ES-I3 (cell line): ENCODE results near the gene PJVK.
"Not testable (repeated sequence)": the region's sequence is repeated elsewhere in the genome, so short reads cannot be mapped to it uniquely, and the experiment has no call there.

Experiments
- H3K36me3 ChIP-seq: 2 replicates; pipeline ENCODE4 v1.6.1; 2013; ENCODE audit warnings: mild to moderate bottlenecking, low read length, control low read depth, moderate library complexity; ENCODE audit not compliant: insufficient read depth
- H3K4me1 ChIP-seq: 2 replicates; pipeline ENCODE4 v1.6.1; 2013; ENCODE audit warnings: mild to moderate bottlenecking, control low read depth, low read length; ENCODE audit not compliant: insufficient read depth
- H3K9ac ChIP-seq: 2 replicates; pipeline ENCODE4 v1.6.1; 2013; ENCODE audit warnings: low read depth, mild to moderate bottlenecking, low read length, moderate library complexity
- H3K9me3 ChIP-seq: 2 replicates; pipeline ENCODE4 v1.6.1; 2013; ENCODE audit warnings: mild to moderate bottlenecking, low read length, moderate library complexity; ENCODE audit not compliant: control insufficient read depth, insufficient read depth

Gene PJVK

DNA sequence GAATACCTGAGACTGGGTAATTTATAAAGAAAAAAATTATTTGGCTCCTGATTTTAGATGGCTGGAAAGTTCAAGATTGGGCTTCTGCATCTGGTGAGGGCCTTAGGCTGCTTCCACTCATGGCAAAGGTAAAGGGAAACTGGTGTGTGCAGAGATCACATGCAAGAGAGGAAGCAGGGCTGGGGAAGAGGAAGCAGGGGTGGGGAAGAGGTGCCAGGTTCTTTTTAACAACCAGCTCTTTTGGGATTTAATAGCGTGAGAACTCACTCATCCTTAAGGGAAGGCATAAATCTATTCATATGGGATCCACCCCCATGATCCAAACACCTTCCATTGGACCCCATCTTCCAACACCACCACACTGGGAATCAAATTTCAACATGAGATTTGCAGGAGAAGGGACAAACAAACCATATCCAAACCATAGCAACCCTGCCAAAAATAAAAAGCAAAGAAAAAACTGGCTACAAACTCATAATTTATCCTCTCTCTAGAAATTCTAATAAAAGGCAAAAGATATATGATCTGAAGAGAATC lies 30.6 kb upstream of the PJVK start:
- Histone ChIP-seq H3K9ac (no peak overlapping the region), H3K4me1 (no peaks in the 10 kb centered on the region), H3K36me3 (no peaks in the 10 kb centered on the region)

DNA sequence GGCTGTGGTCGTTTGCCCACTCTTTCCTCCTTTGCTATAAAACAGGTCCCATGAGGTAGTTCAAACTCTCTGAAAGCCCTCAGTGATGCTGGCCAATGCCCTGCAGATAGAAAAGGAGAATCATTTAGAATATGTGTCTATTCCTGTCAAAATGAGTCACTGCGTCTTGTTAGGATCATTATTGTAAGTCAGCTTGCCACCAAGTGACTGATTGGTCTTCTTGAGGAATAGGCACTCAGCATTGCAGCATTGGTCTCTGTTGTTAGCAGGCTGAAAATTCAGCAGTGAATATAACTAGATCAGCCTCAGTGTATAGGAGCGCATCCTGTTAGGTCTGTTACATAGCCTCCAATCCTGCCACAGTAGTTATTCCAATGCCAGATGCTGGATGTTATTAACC lies 29.1 kb upstream of the PJVK start:
- H3K9me3 ChIP-seq, result no peaks in the 10 kb centered on the region; the same call in 1 of the 2 replicates
- no peaks in the 10 kb centered on the region for H3K36me3 ChIP-seq
- H3K4me1 ChIP-seq, result no peaks in the 10 kb centered on the region
- no peak overlapping the region for H3K9ac ChIP-seq

More for the DNA sequence above, 30.6 kb upstream of the PJVK start:
- no peaks in the 10 kb centered on the region; the same call in 1 of the 2 replicates for H3K9me3 ChIP-seq

DNA sequence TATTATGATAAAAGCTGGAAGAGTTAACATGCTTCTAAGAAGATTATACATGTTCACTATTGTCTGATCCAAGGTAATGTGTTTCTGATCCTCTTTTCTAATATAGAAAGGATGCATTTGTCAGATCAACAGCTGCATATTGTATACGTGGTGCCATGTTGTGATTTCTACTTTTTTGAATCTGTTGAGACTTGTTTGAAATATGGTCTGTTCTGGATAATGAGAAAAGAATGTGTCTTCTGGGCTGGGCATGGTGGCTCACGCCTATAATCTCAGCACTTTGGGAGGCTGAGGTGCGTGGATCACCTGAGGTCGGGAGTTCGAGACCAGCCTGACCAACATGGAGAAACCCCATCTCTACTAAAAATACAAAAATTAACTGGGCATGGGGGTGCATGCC lies 27.4 kb upstream of the PJVK start:
- not testable (repeated sequence) for H3K9me3 ChIP-seq, H3K9ac ChIP-seq, H3K4me1 ChIP-seq, H3K36me3 ChIP-seq

DNA sequence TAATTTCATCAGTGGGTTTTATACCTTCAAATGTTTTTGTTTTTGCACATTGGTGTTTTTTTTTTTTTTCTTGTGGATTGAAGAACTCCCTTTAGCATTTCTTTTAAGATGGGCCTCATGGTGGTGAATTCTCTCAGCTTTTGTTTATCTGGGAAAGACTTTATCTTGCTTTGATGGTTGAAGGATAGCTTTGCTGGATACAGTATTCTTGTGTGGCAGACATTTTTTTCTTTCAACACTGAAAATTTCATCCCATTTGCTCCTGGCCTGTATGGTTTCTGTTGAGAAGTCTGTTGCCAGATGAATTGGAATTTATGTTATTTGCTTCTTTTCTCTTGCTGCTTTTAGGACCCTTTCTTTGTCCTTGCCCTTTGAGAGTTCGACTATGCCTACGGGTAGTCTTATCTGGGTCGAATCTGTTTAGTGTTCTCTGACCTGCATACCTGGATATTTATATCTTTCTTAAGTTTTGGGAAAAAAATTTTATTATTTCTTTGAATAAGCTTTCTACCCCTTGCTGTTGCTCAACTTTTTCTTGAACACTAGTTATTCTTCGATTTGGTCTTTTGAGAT lies 25.8 kb upstream of the PJVK start:
- no peaks in the 10 kb centered on the region for H3K4me1 ChIP-seq

DNA sequence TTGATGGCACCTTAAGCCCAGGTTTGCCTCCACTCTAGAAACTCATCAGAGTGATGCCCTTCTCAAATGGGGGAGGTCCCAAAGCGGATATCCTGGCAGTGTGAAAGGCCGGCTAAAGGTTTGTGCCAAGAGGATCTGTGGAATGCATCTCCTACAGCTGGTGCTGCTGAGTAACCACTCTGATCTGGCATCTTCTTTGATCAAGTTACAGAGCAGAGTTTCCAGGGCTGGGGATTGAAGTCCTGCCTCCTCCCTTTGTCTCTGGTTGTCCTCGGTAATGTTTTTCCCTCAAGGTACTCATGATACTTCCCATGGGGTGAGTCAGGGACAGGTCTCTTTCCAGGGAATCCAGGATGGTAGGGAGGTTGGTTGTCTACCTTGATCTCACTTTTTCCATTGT lies 24.8 kb upstream of the PJVK start:
- 0 out of 2 replicates have a peak, but pooled peaks cover 4% of the 10 kb centered on the region for H3K36me3 ChIP-seq
- H3K4me1 ChIP-seq, result no peaks in the 10 kb centered on the region
- no peaks in the 10 kb centered on the region; the same call in 1 of the 2 replicates for H3K9me3 ChIP-seq
- H3K9ac ChIP-seq, result no peak overlapping the region

More for the DNA sequence above, 25.8 kb upstream of the PJVK start:
- Histone ChIP-seq H3K36me3 (0 out of 2 replicates have a peak, but pooled peaks cover 4% of the 10 kb centered on the region), H3K9ac (no peak overlapping the region), H3K9me3 (no peaks in the 10 kb centered on the region; the same call in 1 of the 2 replicates)

DNA sequence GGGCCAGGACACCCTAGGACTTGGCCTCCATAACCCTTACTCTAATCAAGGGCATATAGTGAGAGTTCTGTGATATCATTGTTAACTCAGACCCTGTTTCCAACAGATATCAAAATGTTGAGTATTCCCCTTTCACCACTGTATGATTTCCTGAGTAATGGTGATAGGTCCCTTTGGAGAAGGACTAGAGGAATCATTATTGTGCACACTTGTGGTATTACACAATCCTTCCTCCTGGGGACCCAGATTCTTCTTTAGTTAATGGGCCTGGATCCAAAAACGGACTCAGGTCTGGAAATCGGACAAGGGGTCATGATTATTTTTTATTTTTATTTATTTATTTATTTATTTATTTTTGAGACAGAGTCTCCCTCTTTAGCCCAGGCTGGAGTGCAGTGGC lies 23.7 kb upstream of the PJVK start:
- Histone ChIP-seq H3K9ac (no peak overlapping the region), H3K4me1 (no peaks in the 10 kb centered on the region), H3K36me3 (0 out of 2 replicates have a peak, but pooled peaks cover 4% of the 10 kb centered on the region), H3K9me3 (no peaks in the 10 kb centered on the region; the same call in 1 of the 2 replicates)

DNA sequence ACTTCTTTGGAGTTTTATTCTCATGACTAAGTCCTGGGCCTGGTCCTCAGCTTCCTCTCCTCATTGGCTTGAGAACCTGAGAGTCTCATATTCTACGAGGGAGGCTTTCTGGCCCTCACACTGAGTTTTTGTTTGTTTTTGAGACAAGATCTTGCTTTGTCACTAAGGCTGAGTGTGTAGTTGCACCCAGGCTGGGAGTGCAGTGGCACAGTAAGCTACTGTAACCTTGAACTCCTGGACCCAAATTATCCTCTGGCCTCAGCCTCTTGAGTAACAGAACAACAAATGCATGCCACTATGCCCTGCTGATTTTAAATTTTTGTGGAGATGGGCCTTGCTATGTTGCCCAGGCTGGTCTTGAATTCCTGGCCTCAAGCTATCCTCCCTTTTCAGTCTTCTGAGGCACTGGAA lies 22.8 kb upstream of the PJVK start:
- Histone ChIP-seq H3K9ac (no peak overlapping the region), H3K36me3 (0 out of 2 replicates have a peak, but pooled peaks cover 4% of the 10 kb centered on the region), H3K4me1 (no peaks in the 10 kb centered on the region)

DNA sequence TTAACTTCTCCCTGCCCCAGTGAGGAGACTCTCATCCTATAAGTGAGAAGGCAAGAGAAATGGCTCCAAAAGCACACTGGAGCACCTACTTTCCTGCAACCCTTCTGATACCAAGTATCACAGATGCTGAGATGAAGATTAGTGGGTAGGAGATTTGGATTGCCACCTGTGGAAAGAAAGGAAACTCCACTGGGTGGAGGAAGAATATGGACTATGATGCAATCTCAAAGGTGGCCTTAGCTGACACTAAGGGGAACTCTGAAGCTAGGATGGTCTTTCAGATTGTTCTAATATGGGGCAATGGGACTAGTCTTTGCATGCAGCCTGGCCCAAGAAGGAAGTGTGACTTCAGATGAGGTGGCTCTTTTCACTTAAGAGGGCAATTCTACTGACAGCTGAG lies 21.8 kb upstream of the PJVK start:
- Histone ChIP-seq H3K9me3 (no peaks in the 10 kb centered on the region), H3K4me1 (no peaks in the 10 kb centered on the region), H3K9ac (no peak overlapping the region), H3K36me3 (peaks cover 5% of the 10 kb centered on the region; the same call in 1 of the 2 replicates)

More for the DNA sequence above, 22.8 kb upstream of the PJVK start:
- H3K9me3 ChIP-seq, result no peaks in the 10 kb centered on the region

DNA sequence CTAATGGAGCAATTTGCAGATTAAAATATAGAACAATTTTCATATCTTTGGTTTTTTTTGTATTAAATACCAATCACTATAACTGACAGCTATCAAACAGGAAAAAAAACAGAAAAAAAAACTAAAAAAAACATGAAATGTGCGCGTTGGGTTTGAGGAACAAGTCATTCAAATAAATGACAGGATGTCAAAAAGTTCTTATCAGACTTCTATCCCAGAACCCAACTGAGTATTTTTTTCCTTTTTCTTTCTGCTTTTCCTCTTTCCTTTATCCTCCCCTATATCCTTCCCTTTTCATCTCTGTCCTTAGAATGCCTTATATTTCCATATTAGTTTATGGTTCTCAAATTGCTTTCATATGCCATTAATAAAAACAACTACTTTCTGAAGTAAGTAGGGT lies 14.5 kb upstream of the PJVK start:
- Histone ChIP-seq H3K9me3 (no peaks in the 10 kb centered on the region), H3K9ac (no peak overlapping the region), H3K4me1 (peaks cover 5% of the 10 kb centered on the region), H3K36me3 (peaks cover 8% of the 10 kb centered on the region; the same call in 1 of the 2 replicates)

DNA sequence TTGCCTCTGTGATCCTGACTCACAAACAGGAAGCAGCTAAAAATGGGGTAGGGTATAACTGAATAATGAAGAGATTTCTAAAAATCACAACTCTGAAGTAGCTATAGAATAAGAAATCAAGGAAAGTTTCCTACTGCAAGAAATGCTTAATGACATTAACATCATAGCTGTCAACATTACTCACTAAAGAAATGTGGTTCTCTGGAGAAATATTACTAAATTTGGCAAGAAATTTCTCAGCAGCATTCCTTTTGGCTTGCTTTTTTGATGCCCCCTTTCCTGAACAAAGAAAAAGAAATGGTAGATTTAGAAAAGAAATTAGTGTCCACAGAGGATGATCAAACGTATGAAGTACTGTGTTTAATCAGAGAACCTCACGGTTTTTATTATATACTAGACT lies 9.8 kb upstream of the PJVK start:
- Histone ChIP-seq H3K9ac (no peak overlapping the region), H3K36me3 (peaks cover 13% of the 10 kb centered on the region; the same call in 1 of the 2 replicates), H3K4me1 (peaks cover 5% of the 10 kb centered on the region), H3K9me3 (no peaks in the 10 kb centered on the region)

DNA sequence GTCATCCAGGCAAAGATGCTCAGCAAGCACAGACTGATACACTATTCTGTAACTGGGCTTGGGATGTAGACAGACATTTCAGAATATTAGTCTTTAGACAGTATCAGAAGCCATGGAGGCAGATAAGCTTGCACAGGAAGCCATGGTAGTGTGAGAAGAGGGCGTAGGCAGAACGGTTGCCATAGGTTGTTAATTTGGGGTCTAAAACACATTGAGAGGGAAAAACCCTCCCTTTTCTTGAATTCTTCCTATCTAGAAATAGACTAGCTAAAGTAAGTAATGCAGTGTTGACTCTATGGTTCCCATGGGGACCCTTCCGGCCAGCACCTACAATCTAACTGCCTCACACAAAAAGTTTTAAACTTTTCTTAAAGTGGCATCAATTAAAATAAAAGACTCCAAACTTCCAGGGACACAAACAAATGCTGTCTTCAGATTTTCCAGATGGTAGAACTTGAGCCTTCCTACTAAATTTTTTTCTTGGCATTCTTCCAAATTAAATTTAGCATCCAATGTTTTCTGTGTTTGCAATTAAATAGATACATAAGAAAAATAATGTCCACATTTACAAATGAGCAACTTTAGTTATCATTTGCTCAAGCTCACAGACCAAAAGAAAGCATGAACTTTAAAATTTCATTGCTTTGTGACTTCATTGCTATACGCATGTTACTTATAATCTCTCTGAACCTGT lies 2.1 kb upstream of the PJVK start:
- Histone ChIP-seq H3K36me3 (peaks cover 16% of the 10 kb centered on the region; the same call in 1 of the 2 replicates), H3K9me3 (no peaks in the 10 kb centered on the region), H3K9ac (peak overlapping the region; percentile 95; the same call in 1 of the 2 replicates), H3K4me1 (peaks cover 3% of the 10 kb centered on the region; the same call in 1 of the 2 replicates)

DNA sequence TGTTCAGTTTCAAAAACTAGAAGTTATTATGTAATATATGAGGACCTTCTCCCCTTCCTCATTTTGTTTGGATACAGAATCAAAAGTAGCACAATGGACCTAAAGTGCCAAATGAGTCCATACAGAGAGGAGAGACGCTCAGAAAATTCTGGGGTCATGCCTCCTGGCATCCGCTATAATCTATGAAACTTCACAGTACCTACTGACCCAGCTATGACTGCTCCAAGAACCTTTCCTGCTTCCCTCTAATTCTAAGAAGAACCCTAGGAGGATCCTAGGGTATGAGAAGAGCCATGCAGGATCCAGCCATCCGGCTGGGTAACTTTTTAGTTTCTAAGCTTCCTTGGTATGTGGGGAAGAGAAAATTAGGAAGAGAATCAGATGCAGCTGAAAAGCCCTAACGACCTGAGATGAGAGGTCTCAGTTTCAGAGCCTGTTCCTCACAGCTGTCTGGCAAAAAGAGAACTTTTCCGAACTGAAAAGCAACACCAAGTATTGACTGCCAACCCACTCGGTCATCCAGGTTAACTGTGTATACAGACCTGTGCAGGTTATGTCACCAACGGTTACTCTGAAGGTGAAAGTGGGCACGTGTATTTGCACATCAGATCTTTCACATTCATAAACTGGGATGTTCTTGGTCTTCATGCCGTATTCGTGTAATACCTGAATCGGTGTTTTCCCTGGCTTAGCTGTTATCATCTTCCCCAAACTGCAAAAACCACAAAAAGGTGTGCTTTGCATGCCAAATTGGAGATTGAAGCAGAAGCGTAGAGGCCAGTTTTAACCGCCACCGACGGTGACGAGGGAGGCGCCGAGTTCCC lies 1.3 kb upstream of the PJVK start:
- H3K9ac ChIP-seq, result peak overlapping the region; percentile 95
- peaks cover 14% of the 10 kb centered on the region; the same call in 1 of the 2 replicates for H3K36me3 ChIP-seq
- peaks cover 3% of the 10 kb centered on the region; the same call in 1 of the 2 replicates for H3K4me1 ChIP-seq
- no peaks in the 10 kb centered on the region for H3K9me3 ChIP-seq

DNA sequence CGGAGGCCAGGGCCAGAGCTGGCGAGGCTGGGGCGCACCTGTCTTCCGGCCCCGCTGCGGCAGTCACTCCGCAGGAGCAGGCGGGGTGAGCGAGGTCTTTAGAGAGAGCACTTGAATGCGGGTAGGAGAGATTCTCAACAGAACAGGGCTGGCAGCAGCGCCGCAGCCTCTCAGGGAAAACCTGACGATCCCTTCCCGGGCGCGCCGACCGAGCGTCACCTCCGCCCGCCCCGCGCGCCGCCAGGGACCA lies 729 bp upstream of the PJVK start:
- Histone ChIP-seq H3K9me3 (no peaks in the 10 kb centered on the region), H3K36me3 (peaks cover 12% of the 10 kb centered on the region; the same call in 1 of the 2 replicates), H3K9ac (peak overlapping the region; percentile 95), H3K4me1 (peaks cover 3% of the 10 kb centered on the region; the same call in 1 of the 2 replicates)

DNA sequence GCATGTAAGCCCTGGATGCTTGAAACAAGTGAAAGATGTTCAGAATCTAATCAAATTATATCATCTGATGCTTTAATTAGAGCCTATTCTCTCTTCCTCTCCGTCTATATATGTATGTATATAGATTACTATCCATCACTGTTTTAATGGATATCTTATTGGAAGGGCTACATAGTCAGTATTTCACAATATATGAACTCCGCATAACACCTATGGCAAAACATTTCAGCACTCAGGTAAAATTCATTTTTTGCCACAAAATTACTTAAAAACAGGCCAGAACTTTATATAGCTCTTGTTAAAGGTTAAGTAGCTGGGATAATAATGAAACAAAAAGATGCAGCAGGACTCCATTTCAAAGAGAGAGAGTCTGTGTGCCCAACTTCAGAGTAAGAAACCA lies 1.2 kb downstream of the PJVK start:
- Histone ChIP-seq H3K9me3 (no peaks in the 10 kb centered on the region), H3K9ac (peak overlapping the region; percentile 95), H3K4me1 (peaks cover 3% of the 10 kb centered on the region; the same call in 1 of the 2 replicates), H3K36me3 (peaks cover 5% of the 10 kb centered on the region; the same call in 1 of the 2 replicates)
